Caki2 (cell line): ENCODE data around the gene BANF2. TPM values are rescaled to one million over a fixed set of nuclear protein-coding genes. Genes with fewer than 3 reads are reported as not detected.

ENCODE experiments used
- DNase-seq: peaks from one replicate; pipeline ENCODE4 v3.0.0-alpha.2; 2015; ENCODE audit warnings: low read depth
- in situ Hi-C: cut with HindIII; loops from 2 replicates; pipeline ENCODE4 v1.10.0; 2016; ENCODE audit warnings: low sequenced_read_pairs, low pct_unique_long_range_greater_than_20kb, mixed read lengths
- total RNA-seq: library from RNA; depleted of rRNA; stranded (reverse); fragments of >200 nt; shearing (Covaris generic); gene quantifications from 2 replicates; pipeline ENCODE4 v1.2.3, GENCODE V29; 2014; ENCODE audit warnings: low replicate concordance

BANF2 gene
- total RNA-seq, 1 experiment from 2014 or later = not detected

DNA sequence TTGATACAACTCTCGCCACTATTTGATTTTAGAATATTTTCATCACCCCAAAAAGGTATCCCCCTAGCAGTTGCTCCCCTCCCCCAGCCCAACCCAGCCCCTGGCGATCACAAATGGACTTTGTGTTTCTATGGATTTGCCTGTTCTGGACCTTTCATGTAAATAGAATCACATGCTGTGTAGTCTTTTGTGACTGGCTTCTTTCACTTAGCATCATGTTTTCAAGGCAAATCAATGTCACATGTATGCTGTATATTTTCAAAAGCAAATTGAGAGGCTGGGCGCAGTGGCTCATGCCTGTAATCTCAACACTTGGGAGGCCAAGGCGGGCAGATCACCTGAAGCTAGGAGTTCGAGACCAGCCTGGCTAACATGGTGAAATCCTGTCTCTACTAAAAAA lies 48.5 kb downstream of the BANF2 start:
- in situ Hi-C loops = no loop called here
- no peak for DNase-seq

DNA sequence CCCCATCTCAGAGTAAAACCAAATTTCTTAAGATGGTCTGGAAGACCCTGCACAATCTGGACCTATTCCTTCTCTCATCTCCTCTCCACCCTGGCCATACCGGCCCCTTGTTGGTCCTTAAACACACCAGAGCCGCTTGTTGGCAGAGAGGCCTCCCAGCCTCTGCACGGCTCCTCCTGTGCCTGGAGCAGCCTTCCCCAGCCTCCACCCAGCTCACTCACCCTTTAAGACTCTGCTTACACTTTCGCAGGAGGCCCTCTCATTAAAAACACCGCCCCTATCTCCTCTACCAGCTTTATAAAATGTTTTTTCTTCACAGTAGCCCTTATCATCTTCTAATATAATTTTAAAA lies 49.8 kb downstream of the BANF2 start:
- in situ Hi-C loops = no loop called here
- DNase-seq = no peak

DNA sequence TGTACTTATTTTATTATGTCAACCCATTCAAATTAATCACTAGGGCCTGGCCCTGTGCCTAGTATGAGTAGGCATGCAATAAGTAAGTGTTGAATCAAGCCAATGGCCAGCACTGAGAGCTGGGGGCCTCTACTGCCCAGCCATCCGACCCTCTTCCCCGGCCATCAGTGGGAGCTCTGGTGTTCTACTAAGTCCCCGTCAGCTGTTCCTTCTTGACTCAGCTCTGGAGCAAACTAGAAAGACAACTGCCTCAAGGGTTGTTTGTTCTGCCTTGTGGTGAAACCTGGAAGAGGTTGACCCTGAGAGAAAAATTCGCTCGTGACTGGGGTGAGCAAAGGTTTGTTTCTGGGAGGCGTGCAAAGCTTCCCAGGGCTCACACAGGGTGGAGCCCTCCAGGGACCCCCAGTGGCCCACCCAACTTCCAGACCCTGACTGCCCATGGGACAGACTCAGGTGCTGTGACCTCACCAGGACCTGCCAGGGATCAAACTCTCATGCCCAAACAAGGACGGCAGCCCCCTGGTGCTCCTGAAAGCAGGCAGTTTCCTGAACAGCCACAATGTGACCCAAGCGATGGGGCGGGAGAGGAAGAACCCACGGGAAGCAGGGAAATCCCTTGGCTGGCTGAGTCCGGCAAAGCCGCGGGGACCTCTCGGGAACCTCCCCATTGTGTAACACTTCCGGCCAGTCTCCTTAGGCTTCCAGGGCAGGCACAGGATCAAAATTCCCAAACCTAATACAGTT lies 50.4 kb downstream of the BANF2 start:
- in situ Hi-C loops = no loop called here
- DNase-seq = no peak

DNA sequence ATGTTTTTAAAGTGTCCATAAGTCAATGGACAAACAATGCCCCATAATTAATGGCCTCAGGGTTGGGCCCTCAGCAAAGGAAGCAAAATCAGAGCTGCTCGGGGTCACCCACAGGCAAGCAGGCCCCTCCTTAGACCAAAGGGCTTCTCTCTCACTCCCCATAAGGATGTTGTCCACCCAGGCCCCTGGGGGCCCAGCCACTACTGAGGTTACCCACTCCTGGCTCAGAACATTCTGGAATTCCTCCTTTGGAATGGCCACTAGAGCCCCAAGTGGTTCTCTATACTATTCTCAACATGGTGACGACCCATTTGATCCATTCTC lies 50.9 kb downstream of the BANF2 start:
- in situ Hi-C loops = no loop called here
- no peak for DNase-seq

DNA sequence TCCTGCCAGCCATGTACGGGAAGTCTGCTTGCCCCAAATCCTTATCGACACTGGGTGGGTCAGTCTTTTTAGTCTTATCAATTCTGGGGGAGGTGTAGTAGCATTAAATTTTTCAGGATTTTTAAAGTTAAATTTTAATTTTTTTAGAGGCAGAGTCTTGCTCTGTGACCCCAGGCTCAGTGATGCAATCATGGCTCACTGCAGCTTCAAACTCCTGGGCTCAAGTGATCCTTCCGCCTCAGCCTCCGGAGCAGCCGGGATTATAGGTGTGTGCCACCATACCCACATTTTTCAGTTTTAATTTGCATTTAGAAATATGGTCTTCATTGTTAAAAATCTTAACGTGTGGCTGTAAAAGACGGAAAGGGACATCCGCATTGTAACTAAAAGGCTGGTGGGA lies 51.9 kb downstream of the BANF2 start:
- in situ Hi-C loops = no loop called here
- DNase-seq = no peak

DNA sequence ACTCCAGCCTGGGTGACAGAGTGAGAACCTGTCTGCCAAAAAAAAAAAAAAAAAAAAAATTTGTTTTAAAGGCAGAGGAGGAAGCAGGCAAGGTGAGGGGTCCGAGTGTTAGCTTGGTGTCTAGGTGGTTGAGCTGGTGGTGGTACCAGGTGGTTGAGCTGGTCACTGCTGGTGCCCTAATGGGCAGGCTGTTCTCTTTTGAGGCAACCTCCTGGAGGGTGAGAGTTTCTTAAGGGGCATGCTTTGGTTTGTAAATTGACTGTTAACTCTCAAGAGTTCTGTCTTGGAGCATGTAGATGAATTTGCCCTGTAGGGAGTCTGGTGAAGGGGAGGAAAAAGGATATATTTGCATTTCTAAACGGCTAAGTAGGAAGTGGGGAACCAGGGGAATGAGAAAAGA lies 52.7 kb downstream of the BANF2 start:
- in situ Hi-C loops = no loop called here
- DNase-seq = no peak

DNA sequence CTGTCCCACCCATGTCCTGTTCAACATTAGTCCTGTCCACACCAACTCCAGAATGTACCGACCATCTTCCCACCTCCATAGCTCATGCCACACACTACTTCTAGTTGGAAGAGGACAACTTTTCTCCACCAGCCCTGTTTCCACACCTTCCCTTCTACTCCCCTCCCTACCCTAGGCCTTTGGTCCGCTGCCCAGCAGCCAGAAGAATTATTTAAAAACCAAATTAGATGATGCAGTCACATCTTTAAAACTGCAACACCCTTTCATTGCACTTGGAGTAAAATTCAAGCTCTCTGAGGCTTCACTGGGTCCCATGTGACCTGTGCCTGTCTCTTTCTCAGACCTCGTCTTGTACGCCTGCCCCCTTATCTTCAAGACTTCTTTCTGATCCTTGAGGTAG lies 53.8 kb downstream of the BANF2 start:
- no peak for DNase-seq
- in situ Hi-C loops = no loop called here

DNA sequence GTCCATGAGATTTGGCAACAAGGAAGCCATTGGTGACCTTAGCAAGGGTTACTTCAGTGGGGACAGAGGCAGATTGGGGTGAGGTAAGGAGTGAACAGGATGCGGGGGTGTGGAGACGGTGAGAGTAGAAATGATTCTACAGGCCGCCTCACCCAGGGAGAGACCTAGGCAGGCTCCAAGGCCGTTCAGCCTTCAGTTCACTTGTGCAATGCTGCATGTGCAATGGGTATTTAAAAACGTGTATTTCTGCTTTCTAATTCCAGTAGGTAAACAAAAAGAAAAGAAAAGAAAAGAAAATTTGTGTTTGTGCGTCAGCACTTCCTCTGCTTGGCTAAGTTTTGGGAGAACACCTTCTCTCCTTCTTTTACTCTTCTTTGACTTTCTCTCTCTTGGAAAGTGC lies 56.8 kb downstream of the BANF2 start:
- in situ Hi-C loops = no loop called here
- DNase-seq = no peak

DNA sequence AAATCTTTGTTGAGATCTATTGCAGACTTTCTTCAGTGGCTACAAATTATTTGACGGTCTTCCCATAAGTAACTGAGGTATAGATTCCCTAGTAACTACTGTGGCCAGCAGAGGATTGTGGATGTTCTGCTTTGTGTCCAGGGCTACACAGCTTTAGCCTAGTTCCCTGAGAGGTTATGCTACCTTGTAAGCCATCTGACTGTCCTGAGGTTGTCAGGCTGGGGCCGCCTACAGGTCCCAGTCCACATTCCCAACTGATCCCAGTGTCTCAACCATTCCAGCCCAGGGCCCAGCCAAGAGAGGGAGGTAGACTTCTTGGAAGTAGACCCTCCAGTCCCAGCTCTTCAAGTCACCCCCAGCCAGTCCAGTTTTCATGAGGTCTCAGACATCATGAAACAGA lies 57.7 kb downstream of the BANF2 start:
- in situ Hi-C loops = no loop called here
- DNase-seq = no peak

DNA sequence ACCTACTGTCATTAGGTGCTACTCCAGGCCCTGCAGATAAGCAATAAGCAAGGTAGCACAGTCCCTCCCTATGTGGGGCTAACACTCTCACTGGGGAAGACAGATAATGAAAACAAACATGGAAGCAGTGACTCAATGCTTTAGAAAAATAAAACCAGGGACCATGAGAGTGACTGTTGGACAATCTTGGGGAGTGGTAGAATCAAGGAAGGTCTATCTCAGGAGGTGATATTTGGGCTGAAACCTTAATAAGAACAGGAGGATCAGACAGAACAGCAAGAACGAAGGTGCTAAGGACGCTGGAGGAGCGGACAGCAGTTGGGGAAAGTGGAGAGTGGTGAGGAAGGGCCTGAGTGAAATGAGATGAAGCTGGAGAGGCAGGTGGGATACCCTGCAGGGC lies 58.2 kb downstream of the BANF2 start:
- in situ Hi-C loops = no loop called here
- no peak for DNase-seq

DNA sequence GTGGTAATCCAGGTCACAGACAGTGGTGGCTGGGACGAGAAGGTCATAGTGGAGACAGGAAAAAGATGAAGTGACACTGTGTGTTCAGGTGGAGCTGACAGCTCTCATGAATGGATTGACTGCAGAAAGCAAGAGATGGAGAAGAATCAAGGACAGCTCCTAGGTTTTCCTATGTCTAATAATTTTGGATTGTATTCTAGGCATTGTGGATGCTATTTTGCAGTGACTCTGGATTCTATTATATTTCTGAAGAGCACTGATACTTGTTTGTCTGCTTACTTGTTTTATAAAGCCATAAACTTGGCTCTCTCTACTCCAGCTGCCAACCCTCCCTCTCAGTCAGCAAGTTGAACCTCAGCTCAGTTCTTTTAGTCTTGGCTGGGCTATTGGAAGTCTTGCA lies 58.7 kb downstream of the BANF2 start:
- in situ Hi-C loops = no loop called here

DNA sequence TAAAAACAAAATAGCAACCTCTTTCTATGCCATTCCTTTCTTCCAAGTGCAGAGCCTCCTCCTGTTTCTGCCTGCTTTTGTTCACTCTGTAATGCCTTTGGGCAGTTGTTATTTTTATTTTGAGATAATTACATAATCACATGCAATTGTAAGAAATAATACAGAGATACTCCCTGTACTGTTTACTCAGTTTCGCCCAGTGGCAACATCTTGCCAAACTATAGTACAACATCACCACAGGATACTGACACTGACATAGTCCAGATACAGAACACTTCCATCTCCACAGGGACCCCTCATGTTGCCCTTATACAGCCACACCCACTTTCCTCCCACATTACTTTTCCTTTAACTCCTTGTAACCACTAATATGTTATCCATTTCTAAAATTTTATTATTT lies 59.7 kb downstream of the BANF2 start:
- in situ Hi-C loops = no loop called here

More for the DNA sequence above, 58.7 kb downstream of the BANF2 start:
- DNase-seq = no peak

DNA sequence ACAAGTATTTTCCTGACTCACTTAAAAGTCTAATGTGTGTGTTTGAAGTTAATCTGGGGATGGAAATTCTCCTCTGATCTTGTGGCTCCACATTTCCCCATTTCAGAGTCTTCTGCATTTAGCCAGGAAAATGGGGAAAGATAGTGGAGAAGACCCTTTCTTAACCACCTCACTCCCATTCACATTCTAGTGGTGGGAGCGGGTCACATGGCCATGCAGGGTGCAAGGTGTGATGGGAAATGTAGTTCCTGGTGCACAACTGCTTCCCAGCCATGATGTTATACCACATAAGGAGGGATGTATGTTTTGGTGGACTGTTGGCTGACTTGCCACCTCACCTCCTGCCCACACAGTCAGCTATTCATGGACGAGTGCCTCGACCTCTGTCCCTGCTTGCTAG lies 61.8 kb downstream of the BANF2 start:
- DNase-seq = no peak
- in situ Hi-C loops = no loop called here

More for the DNA sequence above, 59.7 kb downstream of the BANF2 start:
- DNase-seq = no peak

DNA sequence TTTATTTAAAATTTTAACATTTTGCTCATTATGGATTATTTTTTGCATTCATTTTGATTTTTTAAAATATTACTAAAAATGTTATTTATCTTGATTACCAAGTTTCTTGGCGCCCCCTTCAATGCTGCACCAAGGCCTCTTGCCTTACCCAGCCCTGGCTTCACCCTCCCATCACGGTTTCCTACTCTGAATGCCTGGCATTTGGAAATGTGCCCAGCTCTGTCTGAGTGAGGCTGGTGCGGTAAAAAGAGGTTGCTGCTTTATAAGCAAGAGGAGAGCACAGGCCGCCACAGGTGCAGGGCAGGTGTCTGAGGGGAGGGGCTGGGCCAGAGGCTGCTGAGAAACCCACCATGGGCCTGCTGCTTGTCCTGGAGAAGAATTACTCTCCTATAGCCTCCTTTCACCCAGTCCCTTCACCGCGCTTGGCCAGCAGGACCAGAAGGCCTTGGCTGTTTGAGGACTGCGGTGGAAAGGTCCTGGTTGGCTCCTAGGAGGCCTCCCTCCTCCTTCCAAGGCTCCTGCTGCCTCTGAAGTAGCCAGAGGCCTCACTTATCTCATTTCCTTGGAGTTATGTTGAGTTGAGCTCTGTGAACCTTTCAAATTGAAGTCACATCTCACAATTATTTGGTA lies 62.6 kb downstream of the BANF2 start:
- no peak for DNase-seq
- in situ Hi-C loops = no loop called here

DNA sequence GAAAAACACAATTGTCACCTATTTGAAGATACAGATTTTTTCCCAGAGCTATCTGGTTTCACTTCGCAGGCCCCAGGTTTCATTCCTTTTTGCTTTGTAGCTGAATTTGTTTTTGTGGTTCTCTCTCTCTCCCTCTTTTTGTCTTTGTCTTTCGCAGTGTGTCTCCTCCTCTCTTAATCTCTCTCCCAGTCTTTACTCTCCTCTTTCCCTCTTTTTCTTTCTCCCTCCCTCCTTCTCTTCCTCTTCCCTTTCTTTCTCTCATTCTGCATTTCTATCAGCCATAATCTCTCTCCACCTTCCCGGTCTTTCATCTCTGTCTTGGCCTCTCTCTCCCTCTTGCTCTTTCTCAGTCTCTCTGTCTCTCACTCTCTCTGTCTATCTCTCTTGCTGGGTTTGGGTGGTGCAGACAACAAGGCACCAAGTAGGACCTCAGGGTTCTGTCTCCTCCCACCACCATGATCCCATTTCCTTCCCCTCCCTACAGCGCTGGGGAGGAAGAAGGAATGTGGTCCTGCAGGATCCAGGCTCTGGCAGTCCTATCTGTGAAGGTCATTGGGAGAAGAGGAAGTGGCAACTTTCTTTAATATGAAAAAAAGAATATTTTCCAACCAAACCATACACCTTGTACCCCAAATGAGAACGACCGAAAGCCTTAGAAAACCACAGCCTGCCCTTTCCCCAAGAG lies 63.2 kb downstream of the BANF2 start:
- no peak for DNase-seq
- in situ Hi-C loops = no loop called here

DNA sequence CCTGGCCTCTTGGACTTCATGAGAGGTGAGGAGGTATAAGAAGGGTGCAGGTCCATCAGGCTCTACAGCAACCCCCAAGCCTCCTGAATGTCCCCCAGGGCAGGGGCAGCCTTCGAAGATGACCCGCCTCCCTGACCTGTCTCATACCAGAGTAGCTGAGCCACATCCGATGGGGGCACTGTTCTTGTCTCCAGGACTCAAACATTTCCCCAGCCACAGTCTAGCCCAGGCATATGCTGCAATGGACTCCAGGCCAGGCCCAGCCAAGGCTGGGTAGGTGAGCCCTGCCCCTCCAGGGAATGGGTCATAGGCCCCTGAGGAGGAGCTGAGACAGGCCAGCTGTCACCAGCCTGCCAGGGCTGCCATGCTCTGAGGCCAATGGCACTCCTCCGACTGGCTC lies 65.3 kb downstream of the BANF2 start:
- in situ Hi-C loops = no loop called here

DNA sequence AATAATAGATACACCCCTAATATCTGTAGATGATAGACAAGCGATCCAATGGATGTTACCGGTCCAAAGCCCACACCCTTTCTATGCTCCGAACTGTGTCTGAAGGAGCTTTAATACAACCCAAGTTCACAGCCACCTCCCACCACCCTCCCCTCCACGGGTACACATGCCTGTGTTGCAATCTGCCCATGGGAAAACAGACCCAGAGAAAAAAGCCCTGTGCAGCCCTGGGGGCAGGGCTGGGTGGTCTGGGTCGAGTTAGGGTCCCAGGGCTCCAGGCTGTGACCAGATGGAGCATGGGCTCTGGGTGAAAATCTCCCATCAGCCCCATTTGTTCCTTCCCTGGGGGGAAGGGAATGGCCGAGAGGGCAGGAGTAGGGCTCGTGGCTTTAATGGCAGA lies 65.8 kb downstream of the BANF2 start:
- no peak for DNase-seq
- in situ Hi-C loops = no loop called here

More for the DNA sequence above, 65.3 kb downstream of the BANF2 start:
- DNase-seq = no peak

DNA sequence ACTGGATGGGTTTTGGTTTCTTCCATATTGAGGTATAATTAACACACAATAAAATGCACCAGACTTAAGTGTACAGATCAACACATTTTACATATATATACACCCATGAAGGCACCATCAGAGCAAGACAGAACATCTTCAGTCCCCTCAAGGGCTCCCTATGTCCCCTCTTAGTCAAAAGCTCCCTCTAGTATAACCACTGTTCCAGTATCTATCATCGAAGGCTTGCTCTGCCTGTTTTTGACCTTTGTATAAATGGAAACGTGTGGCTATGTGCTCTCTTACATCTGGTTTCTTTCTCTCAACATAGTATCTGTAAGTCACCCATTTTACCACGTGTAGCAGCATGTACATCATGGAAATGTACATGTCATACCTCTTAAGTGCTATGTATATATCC lies 66.5 kb downstream of the BANF2 start:
- in situ Hi-C loops = no loop called here
- no peak for DNase-seq

DNA sequence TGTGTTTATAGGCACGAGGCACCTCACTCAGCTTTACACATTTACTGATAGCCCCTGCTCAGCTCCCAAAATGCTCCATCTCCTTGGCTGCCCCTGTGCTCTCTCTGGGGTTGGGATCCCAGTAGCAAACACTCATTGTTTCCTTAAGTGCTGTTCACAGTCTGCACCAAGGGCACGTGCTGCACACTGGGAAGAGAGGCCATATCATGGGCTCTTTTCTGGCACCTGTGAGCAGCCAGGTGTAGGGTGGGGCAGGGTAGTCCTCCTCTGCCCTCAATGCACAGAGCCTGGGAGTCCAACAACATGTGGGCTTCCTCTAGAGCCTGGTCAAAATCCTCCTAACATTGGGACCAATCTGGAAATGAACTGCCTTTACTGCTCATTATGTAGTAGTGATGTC lies 67.9 kb downstream of the BANF2 start:
- DNase-seq = no peak
- in situ Hi-C loops = no loop called here

DNA sequence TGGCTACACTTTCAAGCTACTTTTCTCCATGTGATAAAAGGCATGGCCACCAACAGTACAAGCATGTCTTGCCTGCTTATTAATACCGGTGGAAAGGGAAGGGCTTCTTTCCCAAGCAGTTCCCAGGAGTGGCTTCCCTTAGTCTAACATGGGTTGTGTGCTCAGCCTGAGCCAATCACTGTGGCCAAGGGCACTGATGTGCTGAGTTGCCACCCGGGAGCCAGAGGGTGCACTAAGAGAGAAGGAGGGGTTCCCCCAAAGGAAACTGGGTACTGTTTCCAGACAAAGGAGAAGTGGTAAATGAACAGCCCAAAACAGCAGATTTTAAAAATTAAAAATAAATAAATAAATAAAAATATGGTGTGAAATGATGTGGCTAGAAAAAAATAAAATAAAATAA lies 68.5 kb downstream of the BANF2 start:
- no peak for DNase-seq
- in situ Hi-C loops = no loop called here
